GM06990 (cell line): ENCODE results near the gene MAIP1.
"Not testable (repeated sequence)": the region's sequence is repeated elsewhere in the genome, so short reads cannot be mapped to it uniquely, and the experiment has no call there.

ENCODE experiments used
- DNase-seq: peaks from one replicate; pipeline ENCODE4 v3.0.0-alpha.2; 2011; ENCODE audit not compliant: insufficient read length; ENCODE audit errors: extremely low read depth
- H3K27me3 ChIP-seq: replicated peaks from 2 replicates; pipeline ENCODE4 v1.6.0; 2011; ENCODE audit warnings: low read length; ENCODE audit not compliant: control insufficient read depth, insufficient read depth
- H3K36me3 ChIP-seq: 2 replicates; pipeline ENCODE4 v1.5.1; 2011; ENCODE audit warnings: low read length; ENCODE audit not compliant: control insufficient read depth, insufficient read depth
- H3K4me3 ChIP-seq: replicated peaks from 2 replicates; pipeline ENCODE4 v1.5.1; 2011; ENCODE audit warnings: low read depth, mild to moderate bottlenecking, control low read depth, low read length
- TF ChIP-seq, protein P1 (sequence below): IDR thresholded peaks from 2 replicates; pipeline ENCODE4 v1.5.1; 2011; ENCODE audit warnings: low read length, control low read depth, mild to moderate bottlenecking, inconsistent platforms; ENCODE audit not compliant: insufficient read depth, poor library complexity, severe bottlenecking

The MAIP1 gene

DNA sequence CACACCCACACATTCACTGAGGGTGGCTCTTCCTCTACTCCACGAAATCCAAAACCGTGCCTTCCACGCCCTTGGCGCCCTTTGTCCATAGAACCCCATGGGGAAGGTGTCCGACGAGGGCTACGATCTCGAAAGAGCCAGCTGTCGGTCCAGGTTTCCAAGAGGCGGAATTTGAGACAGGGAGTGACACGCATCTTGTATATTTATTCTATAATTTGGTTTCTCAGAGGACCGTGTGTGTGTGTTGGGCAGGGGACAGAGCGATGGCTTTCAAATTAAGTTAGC, 43.6 kb upstream of the MAIP1 start:
- Histone ChIP-seq H3K4me3 (peak overlapping the region; percentile 88), H3K27me3 (no peaks in the 10 kb centered on the region), H3K36me3 (peaks cover 4% of the 10 kb centered on the region; the same call in 1 of the 2 replicates)
- TF ChIP-seq, protein P1, sequence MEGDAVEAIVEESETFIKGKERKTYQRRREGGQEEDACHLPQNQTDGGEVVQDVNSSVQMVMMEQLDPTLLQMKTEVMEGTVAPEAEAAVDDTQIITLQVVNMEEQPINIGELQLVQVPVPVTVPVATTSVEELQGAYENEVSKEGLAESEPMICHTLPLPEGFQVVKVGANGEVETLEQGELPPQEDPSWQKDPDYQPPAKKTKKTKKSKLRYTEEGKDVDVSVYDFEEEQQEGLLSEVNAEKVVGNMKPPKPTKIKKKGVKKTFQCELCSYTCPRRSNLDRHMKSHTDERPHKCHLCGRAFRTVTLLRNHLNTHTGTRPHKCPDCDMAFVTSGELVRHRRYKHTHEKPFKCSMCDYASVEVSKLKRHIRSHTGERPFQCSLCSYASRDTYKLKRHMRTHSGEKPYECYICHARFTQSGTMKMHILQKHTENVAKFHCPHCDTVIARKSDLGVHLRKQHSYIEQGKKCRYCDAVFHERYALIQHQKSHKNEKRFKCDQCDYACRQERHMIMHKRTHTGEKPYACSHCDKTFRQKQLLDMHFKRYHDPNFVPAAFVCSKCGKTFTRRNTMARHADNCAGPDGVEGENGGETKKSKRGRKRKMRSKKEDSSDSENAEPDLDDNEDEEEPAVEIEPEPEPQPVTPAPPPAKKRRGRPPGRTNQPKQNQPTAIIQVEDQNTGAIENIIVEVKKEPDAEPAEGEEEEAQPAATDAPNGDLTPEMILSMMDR = no peak
- DNase-seq = no peak

DNA sequence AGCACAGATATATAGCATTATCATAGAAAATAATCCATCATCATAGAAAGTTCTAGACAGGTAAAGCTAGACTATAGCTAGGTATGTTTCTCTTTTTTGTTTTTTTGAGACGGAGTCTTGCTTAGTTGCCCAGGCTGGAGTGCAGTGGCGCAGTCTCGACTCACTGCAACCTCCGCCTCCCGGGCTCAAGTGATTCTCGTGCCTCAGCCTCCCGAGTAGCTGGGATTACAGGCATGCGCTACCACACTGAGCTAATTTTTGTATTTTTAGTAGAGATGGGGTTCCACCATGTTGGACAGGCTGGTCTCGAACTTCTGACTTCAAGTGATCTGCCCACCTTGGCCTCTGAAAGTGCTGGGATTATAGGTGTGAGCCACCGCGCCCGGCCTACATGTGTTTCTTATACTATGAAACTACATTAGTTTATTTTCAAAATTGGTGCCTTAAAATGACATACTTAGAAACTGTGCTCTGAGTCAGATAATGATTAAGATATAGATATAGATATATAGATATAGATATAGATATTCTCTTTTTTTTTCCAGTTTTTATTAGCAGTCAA, 42.7 kb upstream of the MAIP1 start:
- H3K27me3 ChIP-seq, DNase-seq, H3K36me3 ChIP-seq: not testable (repeated sequence)
- peak overlapping the region; percentile 88 for H3K4me3 ChIP-seq

DNA sequence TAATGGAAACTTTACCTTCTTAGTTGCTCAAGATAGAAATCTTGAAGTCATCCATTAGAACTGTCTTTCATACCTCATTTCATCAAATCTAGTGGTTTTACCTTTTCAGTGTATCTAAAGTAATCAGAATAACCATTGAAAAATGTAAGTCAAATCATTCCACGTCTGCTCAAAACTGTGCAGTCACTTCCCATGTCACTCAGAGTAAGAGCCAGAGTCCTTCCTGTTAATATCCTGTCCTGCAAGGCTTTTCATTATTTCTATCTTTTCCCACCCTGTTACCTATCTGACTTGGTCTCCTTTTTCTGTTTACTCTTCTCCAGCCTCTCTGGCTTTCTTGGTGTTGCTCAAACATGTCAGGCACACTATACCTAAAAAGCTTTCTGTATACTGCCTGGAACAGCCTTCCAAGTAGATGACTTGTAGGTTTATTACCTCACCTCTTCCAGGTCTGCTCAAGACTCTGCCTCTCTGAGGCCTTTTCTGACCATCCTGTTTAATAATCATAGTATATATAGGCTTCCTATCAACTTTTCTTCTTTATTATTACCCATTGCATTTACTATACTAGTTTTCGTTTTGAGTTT, 40.9 kb upstream of the MAIP1 start:
- TF ChIP-seq, protein P1 = no peak
- Histone ChIP-seq H3K27me3 (no peaks in the 10 kb centered on the region), H3K4me3 (no peak overlapping the region), H3K36me3 (peaks cover 4% of the 10 kb centered on the region; the same call in 1 of the 2 replicates)
- no peak for DNase-seq

DNA sequence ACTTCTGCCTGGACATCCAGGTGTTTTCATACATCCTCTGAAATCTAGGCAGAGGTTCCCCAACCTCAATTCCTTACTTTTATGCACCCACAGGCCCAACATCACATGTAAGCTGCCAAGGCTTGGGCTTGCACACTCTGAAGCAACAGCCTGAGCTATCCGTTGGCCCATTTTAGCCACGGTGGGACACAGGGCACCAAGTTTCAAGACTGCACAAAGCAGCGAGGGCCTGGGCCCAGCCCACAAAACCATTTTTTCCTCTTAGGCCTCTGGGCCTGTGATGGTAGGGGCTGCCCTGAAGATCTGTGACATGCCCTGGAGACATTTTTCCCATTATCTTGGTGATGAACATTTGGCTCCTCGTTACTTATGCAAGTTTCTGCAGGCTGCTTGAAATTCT, 38.4 kb upstream of the MAIP1 start:
- Histone ChIP-seq H3K27me3 (no peaks in the 10 kb centered on the region), H3K36me3 (peaks cover 4% of the 10 kb centered on the region; the same call in 1 of the 2 replicates)
- TF ChIP-seq, protein P1 = no peak

GRCh38 chr2:199922856-199923255, 32.5 kb upstream of the MAIP1 start:
- Histone ChIP-seq H3K36me3 (peaks cover 1% of the 10 kb centered on the region), H3K4me3 (no peak overlapping the region), H3K27me3 (no peaks in the 10 kb centered on the region)
- no peak for DNase-seq
- TF ChIP-seq, protein P1 = no peak

More for the DNA sequence above, 38.4 kb upstream of the MAIP1 start:
- DNase-seq = no peak
- no peak overlapping the region for H3K4me3 ChIP-seq

GRCh38 chr2:199923924-199924323, 31.5 kb upstream of the MAIP1 start:
- TF ChIP-seq, protein P1 = no peak
- no peak for DNase-seq
- Histone ChIP-seq H3K36me3 (peaks cover 1% of the 10 kb centered on the region), H3K4me3 (no peak overlapping the region), H3K27me3 (no peaks in the 10 kb centered on the region)
